ENCODE measurements around the gene ZFP36L1.

ZFP36L1 gene

DNA sequence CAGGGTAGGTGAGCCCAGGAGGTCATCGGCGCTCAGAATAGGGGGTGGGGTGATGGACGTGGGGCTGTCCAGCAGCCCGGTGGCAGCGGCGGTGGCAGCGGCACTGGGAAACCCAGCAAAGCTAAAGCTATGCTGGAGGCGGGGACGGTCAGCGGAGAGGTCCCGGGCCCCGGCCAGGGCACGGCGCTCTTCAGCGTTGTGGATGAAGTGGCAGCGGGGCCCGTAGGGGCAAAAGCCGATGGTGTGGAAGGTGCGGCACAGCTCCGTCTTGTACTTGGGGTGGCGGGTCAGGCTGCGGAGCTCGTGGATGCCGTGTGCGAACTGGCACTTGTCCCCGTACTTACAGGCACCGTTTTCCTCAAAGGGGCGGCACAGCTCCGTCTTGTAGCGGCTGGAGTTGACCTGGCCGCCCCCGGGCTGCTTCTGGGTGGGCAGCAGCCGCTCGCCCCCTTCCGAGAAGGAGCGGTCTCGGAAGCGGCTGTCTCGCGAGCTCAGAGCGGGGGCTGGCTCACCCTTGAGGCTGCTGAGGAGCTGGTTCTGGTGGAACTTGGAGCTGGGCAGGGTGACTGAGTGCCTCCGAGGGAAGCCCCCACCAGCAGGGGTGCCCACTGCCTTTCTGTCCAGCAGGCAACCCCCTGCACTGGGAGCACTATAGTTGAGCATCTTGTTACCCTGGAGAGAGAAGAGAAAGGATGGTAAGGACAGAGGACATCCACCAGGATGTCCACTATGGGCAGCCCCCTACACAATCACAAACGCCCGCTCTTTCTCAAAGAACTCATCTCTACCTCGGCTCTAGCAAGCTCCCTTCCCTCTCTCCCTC is 2.8 kb downstream of the ZFP36L1 start:
- H3K27ac ChIP-seq, result peak overlapping the region; percentile 16
- peak overlapping the region; percentile 81 for H3K4me3 ChIP-seq (ENCODE audit: low read depth, low read length)
- no peaks in the 10 kb centered on the region for H3K27me3 ChIP-seq (replicated peaks)
- in situ Hi-C loops (cut with HindIII; ENCODE audit: low pct_ligation_motif_present, low sequenced_read_pairs), result no loop called here
- DNase-seq, result no peak
- peaks cover 34% of the 10 kb centered on the region for H3K36me3 ChIP-seq (replicated peaks)
- TF ChIP-seq, protein P1, sequence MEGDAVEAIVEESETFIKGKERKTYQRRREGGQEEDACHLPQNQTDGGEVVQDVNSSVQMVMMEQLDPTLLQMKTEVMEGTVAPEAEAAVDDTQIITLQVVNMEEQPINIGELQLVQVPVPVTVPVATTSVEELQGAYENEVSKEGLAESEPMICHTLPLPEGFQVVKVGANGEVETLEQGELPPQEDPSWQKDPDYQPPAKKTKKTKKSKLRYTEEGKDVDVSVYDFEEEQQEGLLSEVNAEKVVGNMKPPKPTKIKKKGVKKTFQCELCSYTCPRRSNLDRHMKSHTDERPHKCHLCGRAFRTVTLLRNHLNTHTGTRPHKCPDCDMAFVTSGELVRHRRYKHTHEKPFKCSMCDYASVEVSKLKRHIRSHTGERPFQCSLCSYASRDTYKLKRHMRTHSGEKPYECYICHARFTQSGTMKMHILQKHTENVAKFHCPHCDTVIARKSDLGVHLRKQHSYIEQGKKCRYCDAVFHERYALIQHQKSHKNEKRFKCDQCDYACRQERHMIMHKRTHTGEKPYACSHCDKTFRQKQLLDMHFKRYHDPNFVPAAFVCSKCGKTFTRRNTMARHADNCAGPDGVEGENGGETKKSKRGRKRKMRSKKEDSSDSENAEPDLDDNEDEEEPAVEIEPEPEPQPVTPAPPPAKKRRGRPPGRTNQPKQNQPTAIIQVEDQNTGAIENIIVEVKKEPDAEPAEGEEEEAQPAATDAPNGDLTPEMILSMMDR (IDR thresholded peaks at IDR 0.05; ENCODE audit: low read depth, low read length, missing control alignments), result peak; percentile 15

DNA sequence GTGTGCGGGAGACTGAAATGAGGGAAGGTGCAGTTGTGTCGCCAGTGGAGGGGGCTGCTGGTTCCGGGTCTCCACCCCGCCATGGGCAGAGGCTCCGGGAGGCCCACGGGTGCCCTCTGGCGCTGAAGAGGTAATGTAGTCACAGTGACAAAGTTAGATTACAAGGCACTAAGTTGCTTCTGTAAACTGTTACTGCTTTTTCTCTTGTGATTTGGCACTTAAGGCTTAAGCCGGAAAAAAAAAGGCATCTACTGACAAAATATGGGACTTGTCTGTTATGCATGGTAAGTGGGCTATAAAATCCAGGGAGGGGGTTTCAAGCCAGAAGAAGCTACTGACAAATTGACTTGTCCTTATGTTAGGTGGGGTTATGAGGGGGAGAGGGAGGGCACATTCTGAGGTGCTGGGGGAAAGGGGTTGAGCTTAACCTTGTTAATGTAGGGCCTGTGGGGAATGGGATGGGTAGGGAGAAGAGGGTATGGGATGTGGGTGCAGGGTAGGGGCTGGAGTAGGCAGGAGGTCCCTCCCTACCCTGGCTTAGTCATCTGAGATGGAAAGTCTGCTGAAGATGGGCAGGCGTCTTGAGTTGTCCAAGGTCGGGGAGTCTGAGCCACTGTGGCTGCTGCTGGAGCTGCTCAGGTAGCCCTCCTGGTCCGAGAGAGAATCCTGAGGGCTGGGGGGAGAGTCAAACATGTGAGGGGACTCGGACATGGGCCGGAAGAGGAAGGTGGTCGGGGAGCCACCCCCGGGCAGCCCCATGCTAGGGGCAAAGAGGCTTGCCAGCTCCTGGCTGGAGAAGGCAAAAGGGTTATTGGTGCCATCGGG is 3.7 kb downstream of the ZFP36L1 start:
- Histone ChIP-seq H3K27me3 (replicated peaks) (no peaks in the 10 kb centered on the region), H3K4me3 (ENCODE audit: low read depth, low read length) (peak overlapping the region; percentile 81), H3K36me3 (replicated peaks) (peaks cover 34% of the 10 kb centered on the region), H3K27ac (peak overlapping the region; percentile 11)
- TF ChIP-seq, protein P1 (IDR thresholded peaks at IDR 0.05; ENCODE audit: low read depth, low read length, missing control alignments), result peak; percentile 89
- in situ Hi-C loops (cut with HindIII; ENCODE audit: low pct_ligation_motif_present, low sequenced_read_pairs), result no loop called here
- DNase-seq, result peak; percentile 69

- Histone ChIP-seq H3K27me3 (replicated peaks) (no peaks in the 10 kb centered on the region), H3K4me3 (ENCODE audit: low read depth, low read length) (peak overlapping the region; percentile 81), H3K36me3 (replicated peaks) (peaks cover 34% of the 10 kb centered on the region), H3K27ac (no peak overlapping the region)
- in situ Hi-C loops (cut with HindIII; ENCODE audit: low pct_ligation_motif_present, low sequenced_read_pairs), result no loop called here
- TF ChIP-seq, protein P1 (IDR thresholded peaks at IDR 0.05; ENCODE audit: low read depth, low read length, missing control alignments), result no peak
- no peak for DNase-seq
Measured at GRCh38 chr14:68788275-68788995, 4.4 kb downstream of the ZFP36L1 start.

GRCh38 chr14:68787092-68787992 is 5.5 kb downstream of the ZFP36L1 start:
- in situ Hi-C loops (cut with HindIII; ENCODE audit: low pct_ligation_motif_present, low sequenced_read_pairs), result no loop called here
- no peak for DNase-seq
- Histone ChIP-seq H3K27ac (no peak overlapping the region), H3K36me3 (replicated peaks) (peaks cover 34% of the 10 kb centered on the region), H3K27me3 (replicated peaks) (no peaks in the 10 kb centered on the region), H3K4me3 (ENCODE audit: low read depth, low read length) (no peak overlapping the region)
- TF ChIP-seq, protein P1 (IDR thresholded peaks at IDR 0.05; ENCODE audit: low read depth, low read length, missing control alignments), result no peak

DNA sequence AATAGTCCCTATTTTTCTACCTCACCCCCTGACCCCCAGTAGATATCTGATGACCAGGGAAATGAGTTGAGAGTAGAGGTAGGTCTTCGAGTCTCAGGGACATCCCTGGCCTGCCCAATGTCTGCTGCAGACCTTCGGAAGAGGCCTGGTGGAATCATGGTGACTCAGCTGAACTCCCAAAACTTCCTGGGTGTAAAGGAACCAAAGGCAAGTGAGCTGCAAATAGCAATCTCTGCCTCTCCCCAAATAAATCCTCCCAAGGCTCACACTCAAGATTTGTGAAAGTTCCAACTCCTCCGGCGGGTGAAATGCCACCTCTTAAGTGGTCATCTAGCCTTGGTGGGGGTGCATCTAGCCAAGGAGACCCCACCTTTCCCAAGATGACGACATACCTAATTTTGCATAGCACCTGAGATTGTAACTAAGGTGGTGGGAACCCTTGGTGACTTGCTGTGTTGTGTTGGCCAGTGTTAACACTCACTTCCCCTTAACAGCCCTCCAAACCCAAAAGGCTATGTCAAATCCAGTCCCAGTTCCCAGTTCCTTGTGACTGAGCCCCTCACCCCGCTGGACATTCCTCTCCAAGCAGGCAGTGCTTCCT is 6.3 kb downstream of the ZFP36L1 start:
- peaks cover 34% of the 10 kb centered on the region for H3K36me3 ChIP-seq (replicated peaks)
- H3K27me3 ChIP-seq (replicated peaks), result no peaks in the 10 kb centered on the region
- no peak for DNase-seq
- no peak overlapping the region for H3K27ac ChIP-seq
- TF ChIP-seq, protein P1 (IDR thresholded peaks at IDR 0.05; ENCODE audit: low read depth, low read length, missing control alignments), result no peak
- in situ Hi-C loops (cut with HindIII; ENCODE audit: low pct_ligation_motif_present, low sequenced_read_pairs), result no loop called here
- H3K4me3 ChIP-seq (ENCODE audit: low read depth, low read length), result no peak overlapping the region

All from brain microvascular endothelial cell (primary cell).